DMS79 treated with DMSO at 0.1 percent for 48 hours (cell line): ENCODE results near the gene OR2K2.
"Not testable (repeated sequence)": the region's sequence is repeated elsewhere in the genome, so short reads cannot be mapped to it uniquely, and the experiment has no call there.

Source experiments
- DNase-seq: peaks from one replicate; lab custom pipeline; 2025; lab: John Stamatoyannopoulos, UW

The OR2K2 gene

GRCh38 chr9:111298111-111298510, 31.9 kb downstream of the OR2K2 start:
- DNase-seq = no peak

DNA sequence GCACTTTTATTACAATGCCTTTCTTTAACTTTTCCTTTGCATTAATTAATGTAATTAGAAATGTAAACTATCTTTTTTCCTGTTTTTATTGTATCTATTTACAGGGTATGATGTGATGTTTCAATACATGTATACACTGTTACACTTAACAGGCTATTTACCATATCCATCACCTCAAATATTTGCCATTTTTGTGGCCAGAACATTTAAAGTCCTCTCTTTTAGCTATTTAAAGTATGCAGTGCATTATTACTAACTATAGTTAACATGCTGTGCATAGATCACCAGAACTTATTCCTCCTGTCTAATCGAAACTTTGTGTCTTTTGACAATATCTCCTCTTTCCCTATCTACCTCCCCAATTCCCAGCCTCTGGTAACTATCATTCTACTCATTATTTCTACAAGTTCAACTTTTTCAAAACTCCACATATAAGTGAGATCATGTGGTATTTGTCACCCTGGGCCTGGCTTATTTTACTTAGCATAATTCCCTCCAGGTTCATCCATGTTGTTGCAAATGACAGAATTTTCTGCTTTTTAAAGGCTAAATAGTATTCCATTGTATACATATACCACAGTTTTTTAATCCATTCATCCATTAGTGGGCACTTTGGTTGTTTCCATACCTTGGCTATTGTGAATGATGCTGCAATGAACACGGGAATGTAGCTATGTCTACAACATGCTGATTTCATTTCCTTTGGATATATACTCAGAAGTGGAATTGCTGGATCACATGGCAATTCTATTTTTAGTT, 32.8 kb downstream of the OR2K2 start:
- no peak for DNase-seq

- no peak for DNase-seq
Measured at GRCh38 chr9:111294691-111295451, 35.2 kb downstream of the OR2K2 start.

DNA sequence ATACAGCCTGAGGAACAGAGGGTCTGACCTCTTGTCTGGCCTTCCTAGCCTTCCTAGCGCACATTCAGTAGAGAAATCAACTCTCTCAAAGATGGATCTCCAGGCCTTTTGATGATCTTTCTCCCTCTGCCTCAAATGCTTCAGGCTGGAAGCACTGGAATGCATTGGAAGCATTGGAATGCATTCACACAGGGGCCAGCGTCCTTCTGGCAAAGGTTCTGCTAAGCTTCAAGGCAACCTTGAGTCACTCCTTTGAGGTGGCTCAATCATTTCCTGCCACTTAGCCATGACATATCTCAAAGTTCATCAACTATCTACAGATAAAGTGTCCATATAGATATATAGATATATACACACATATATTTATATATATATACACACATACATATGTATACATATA, 42.9 kb downstream of the OR2K2 start:
- DNase-seq = no peak

DNA sequence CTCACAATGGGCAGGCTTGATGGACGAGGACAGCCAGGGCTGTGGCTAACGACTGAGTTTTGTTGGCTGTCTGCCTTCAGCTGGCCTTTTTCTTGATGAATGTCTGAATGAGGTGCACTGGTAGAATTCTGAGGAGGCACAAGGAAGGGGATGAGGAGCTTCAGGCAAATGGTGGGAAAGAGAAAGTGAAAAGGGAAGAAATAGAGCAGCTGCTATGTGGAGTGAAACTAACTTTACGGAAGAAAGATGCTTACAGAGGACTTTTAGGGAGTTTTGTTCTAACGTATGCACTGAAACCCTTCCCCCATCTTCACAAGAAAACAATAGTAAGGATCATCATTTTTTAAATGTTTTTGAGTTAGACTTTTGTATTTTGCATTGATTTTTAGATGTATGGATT, 45.3 kb downstream of the OR2K2 start:
- DNase-seq = no peak

DNA sequence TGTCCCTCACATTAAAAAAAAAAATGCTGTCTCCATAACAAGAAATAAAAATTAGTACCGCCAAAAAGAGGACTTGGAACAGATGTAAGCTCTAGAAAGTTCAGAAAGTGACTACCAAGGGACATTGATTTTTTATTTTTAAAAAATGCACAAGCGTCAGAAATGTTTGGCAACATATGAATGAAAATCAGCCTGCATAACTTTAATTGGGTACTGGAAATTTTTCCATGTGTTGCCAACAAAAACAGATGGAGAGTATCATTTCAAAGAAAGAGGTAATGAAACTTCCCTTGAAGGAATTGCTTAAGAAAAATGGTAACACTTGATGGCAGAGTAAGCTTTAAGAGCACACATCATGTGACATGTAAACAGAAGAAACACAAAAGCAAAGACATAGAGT, 47.2 kb downstream of the OR2K2 start:
- DNase-seq = no peak

DNA sequence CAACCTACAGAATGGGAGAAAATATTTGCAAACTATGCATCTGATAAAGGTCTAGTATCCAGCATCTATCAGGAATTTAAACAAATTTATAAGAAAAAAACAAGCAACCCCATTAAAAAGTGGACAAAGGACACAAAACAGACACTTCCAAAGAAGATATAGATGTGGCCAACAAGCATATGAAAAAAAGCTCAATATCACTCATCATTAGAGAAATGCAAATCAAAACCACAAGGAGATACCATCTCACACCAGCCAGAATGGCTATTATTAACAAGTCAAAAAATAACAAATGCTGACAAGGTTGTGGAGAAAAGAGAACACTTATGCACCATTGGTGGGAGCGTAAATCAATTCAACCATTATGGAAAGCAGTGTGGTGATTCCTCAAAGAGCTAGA, 49.2 kb downstream of the OR2K2 start:
- DNase-seq = not testable (repeated sequence)
